ENCODE measurements around the gene ADAMTS18.

Gene ADAMTS18

GRCh38 chr16:77335652-77336234 lies 99.1 kb downstream of the ADAMTS18 start:
- Mint-ChIP-seq H3K4me3 (no peak overlapping the region), H3K4me1 (ENCODE audit: low read depth) (no peaks in the 10 kb centered on the region), H3K9me3 (no peaks in the 10 kb centered on the region), H3K27me3 (peaks cover 9% of the 10 kb centered on the region), H3K36me3 (ENCODE audit: low read depth) (no peaks in the 10 kb centered on the region), H3K27ac (no peak overlapping the region)

GRCh38 chr16:77332792-77333191 lies 102.0 kb downstream of the ADAMTS18 start:
- Mint-ChIP-seq H3K36me3 (ENCODE audit: low read depth) (no peaks in the 10 kb centered on the region), H3K4me1 (ENCODE audit: low read depth) (no peaks in the 10 kb centered on the region), H3K4me3 (no peak overlapping the region), H3K27me3 (peaks cover 11% of the 10 kb centered on the region), H3K27ac (no peak overlapping the region), H3K9me3 (no peaks in the 10 kb centered on the region)

GRCh38 chr16:77331802-77332586 lies 102.8 kb downstream of the ADAMTS18 start:
- Mint-ChIP-seq H3K27ac (no peak overlapping the region), H3K27me3 (peaks cover 18% of the 10 kb centered on the region), H3K36me3 (ENCODE audit: low read depth) (no peaks in the 10 kb centered on the region), H3K4me1 (ENCODE audit: low read depth) (no peaks in the 10 kb centered on the region), H3K9me3 (no peaks in the 10 kb centered on the region), H3K4me3 (no peak overlapping the region)

- Mint-ChIP-seq H3K9me3 (peaks cover 3% of the 10 kb centered on the region), H3K36me3 (ENCODE audit: low read depth) (no peaks in the 10 kb centered on the region), H3K4me3 (no peak overlapping the region), H3K4me1 (ENCODE audit: low read depth) (no peaks in the 10 kb centered on the region), H3K27ac (no peak overlapping the region), H3K27me3 (peaks cover 21% of the 10 kb centered on the region)
These were observed 103.8 kb downstream of the ADAMTS18 start for GRCh38 chr16:77331043-77331442.

- no peaks in the 10 kb centered on the region for H3K4me1 Mint-ChIP-seq (ENCODE audit: low read depth)
- peaks cover 21% of the 10 kb centered on the region for H3K27me3 Mint-ChIP-seq
- no peak overlapping the region for H3K4me3 Mint-ChIP-seq
- no peaks in the 10 kb centered on the region for H3K36me3 Mint-ChIP-seq (ENCODE audit: low read depth)
- H3K9me3 Mint-ChIP-seq, result peaks cover 3% of the 10 kb centered on the region
- no peak overlapping the region for H3K27ac Mint-ChIP-seq
These were observed 104.3 kb downstream of the ADAMTS18 start for GRCh38 chr16:77330332-77331042.

- H3K27ac Mint-ChIP-seq, result no peak overlapping the region
- peaks cover 21% of the 10 kb centered on the region for H3K27me3 Mint-ChIP-seq
- H3K4me3 Mint-ChIP-seq, result no peak overlapping the region
- H3K9me3 Mint-ChIP-seq, result peaks cover 3% of the 10 kb centered on the region
- no peaks in the 10 kb centered on the region for H3K4me1 Mint-ChIP-seq (ENCODE audit: low read depth)
- no peaks in the 10 kb centered on the region for H3K36me3 Mint-ChIP-seq (ENCODE audit: low read depth)
These were observed 106.1 kb downstream of the ADAMTS18 start for GRCh38 chr16:77328768-77329167.

- no peaks in the 10 kb centered on the region for H3K4me1 Mint-ChIP-seq (ENCODE audit: low read depth)
- H3K27ac Mint-ChIP-seq, result no peak overlapping the region
- peaks cover 3% of the 10 kb centered on the region for H3K9me3 Mint-ChIP-seq
- peaks cover 21% of the 10 kb centered on the region for H3K27me3 Mint-ChIP-seq
- H3K4me3 Mint-ChIP-seq, result no peak overlapping the region
- H3K36me3 Mint-ChIP-seq (ENCODE audit: low read depth), result no peaks in the 10 kb centered on the region
These were observed 106.6 kb downstream of the ADAMTS18 start for GRCh38 chr16:77328274-77328673.

GRCh38 chr16:77327717-77328116 lies 107.1 kb downstream of the ADAMTS18 start:
- H3K9me3 Mint-ChIP-seq, result peaks cover 3% of the 10 kb centered on the region
- no peaks in the 10 kb centered on the region for H3K4me1 Mint-ChIP-seq (ENCODE audit: low read depth)
- H3K36me3 Mint-ChIP-seq (ENCODE audit: low read depth), result no peaks in the 10 kb centered on the region
- H3K27ac Mint-ChIP-seq, result no peak overlapping the region
- peaks cover 21% of the 10 kb centered on the region for H3K27me3 Mint-ChIP-seq
- H3K4me3 Mint-ChIP-seq, result no peak overlapping the region

GRCh38 chr16:77324729-77325128 lies 110.1 kb downstream of the ADAMTS18 start:
- H3K36me3 Mint-ChIP-seq (ENCODE audit: low read depth), result no peaks in the 10 kb centered on the region
- H3K4me1 Mint-ChIP-seq (ENCODE audit: low read depth), result no peaks in the 10 kb centered on the region
- peaks cover 16% of the 10 kb centered on the region for H3K27me3 Mint-ChIP-seq
- H3K9me3 Mint-ChIP-seq, result peaks cover 3% of the 10 kb centered on the region
- no peak overlapping the region for H3K4me3 Mint-ChIP-seq
- no peak overlapping the region for H3K27ac Mint-ChIP-seq

GRCh38 chr16:77323695-77324094 lies 111.1 kb downstream of the ADAMTS18 start:
- H3K4me1 Mint-ChIP-seq (ENCODE audit: low read depth), result no peaks in the 10 kb centered on the region
- H3K4me3 Mint-ChIP-seq, result no peak overlapping the region
- H3K36me3 Mint-ChIP-seq (ENCODE audit: low read depth), result no peaks in the 10 kb centered on the region
- no peak overlapping the region for H3K27ac Mint-ChIP-seq
- peaks cover 16% of the 10 kb centered on the region for H3K27me3 Mint-ChIP-seq
- peaks cover 3% of the 10 kb centered on the region for H3K9me3 Mint-ChIP-seq

GRCh38 chr16:77322757-77323156 lies 112.1 kb downstream of the ADAMTS18 start:
- peaks cover 3% of the 10 kb centered on the region for H3K9me3 Mint-ChIP-seq
- no peaks in the 10 kb centered on the region for H3K4me1 Mint-ChIP-seq (ENCODE audit: low read depth)

GRCh38 chr16:77317059-77317458 lies 117.8 kb downstream of the ADAMTS18 start:
- no peaks in the 10 kb centered on the region for H3K4me1 Mint-ChIP-seq (ENCODE audit: low read depth)
- no peak overlapping the region for H3K27ac Mint-ChIP-seq
- H3K4me3 Mint-ChIP-seq, result no peak overlapping the region
- no peaks in the 10 kb centered on the region for H3K36me3 Mint-ChIP-seq (ENCODE audit: low read depth)
- no peaks in the 10 kb centered on the region for H3K9me3 Mint-ChIP-seq
- H3K27me3 Mint-ChIP-seq, result peaks cover 5% of the 10 kb centered on the region

More at GRCh38 chr16:77322757-77323156, 112.1 kb downstream of the ADAMTS18 start:
- H3K4me3 Mint-ChIP-seq, result no peak overlapping the region
- peaks cover 14% of the 10 kb centered on the region for H3K27me3 Mint-ChIP-seq
- H3K27ac Mint-ChIP-seq, result no peak overlapping the region
- H3K36me3 Mint-ChIP-seq (ENCODE audit: low read depth), result no peaks in the 10 kb centered on the region

GRCh38 chr16:77310877-77311276 lies 124.0 kb downstream of the ADAMTS18 start:
- Mint-ChIP-seq H3K4me3 (no peak overlapping the region), H3K27ac (no peak overlapping the region), H3K9me3 (no peaks in the 10 kb centered on the region), H3K36me3 (ENCODE audit: low read depth) (no peaks in the 10 kb centered on the region), H3K4me1 (ENCODE audit: low read depth) (peaks cover 20% of the 10 kb centered on the region), H3K27me3 (peaks cover 19% of the 10 kb centered on the region)

GRCh38 chr16:77308163-77308561 lies 126.7 kb downstream of the ADAMTS18 start:
- peaks cover 20% of the 10 kb centered on the region for H3K4me1 Mint-ChIP-seq (ENCODE audit: low read depth)
- no peaks in the 10 kb centered on the region for H3K36me3 Mint-ChIP-seq (ENCODE audit: low read depth)
- H3K4me3 Mint-ChIP-seq, result no peak overlapping the region
- H3K27me3 Mint-ChIP-seq, result peaks cover 28% of the 10 kb centered on the region
- no peaks in the 10 kb centered on the region for H3K9me3 Mint-ChIP-seq
- H3K27ac Mint-ChIP-seq, result peak overlapping the region; percentile 69

GRCh38 chr16:77307426-77308162 lies 127.2 kb downstream of the ADAMTS18 start:
- no peaks in the 10 kb centered on the region for H3K9me3 Mint-ChIP-seq
- peaks cover 20% of the 10 kb centered on the region for H3K4me1 Mint-ChIP-seq (ENCODE audit: low read depth)
- H3K27me3 Mint-ChIP-seq, result peaks cover 33% of the 10 kb centered on the region
- H3K36me3 Mint-ChIP-seq (ENCODE audit: low read depth), result no peaks in the 10 kb centered on the region
- H3K27ac Mint-ChIP-seq, result peak overlapping the region; percentile 73
- H3K4me3 Mint-ChIP-seq, result no peak overlapping the region

All from stimulated activated naive CD8-positive, alpha-beta T cell treated with anti-CD3 and anti-CD28 coated beads, Interleukin-15, Interleukin-2, amounts not matched to agents 100 ng/mL and 50 ng/mL, for 24 hours (primary cell).